Smooth muscle cell (in vitro differentiated cells): ENCODE measurements around the gene COPS6. TPM values are rescaled to one million over a fixed set of nuclear protein-coding genes. Genes with fewer than 3 reads are reported as not detected.

Source experiments
- DNase-seq: peaks from one replicate; lab custom pipeline; 2025; ENCODE audit not compliant: unreplicated experiment; lab: John Stamatoyannopoulos, UW
- H2AFZ ChIP-seq: fragments of 200-600 bp; sonication (generic); 2 replicates; pipeline ENCODE4 v1.6.0; 2016; ENCODE audit warnings: antibody characterized with exemption, low read depth, mild to moderate bottlenecking
- H3F3A ChIP-seq: fragments of 200-600 bp; sonication (generic); 2 replicates; pipeline ENCODE4 v1.6.0; 2017; ENCODE audit warnings: antibody characterized with exemption, low read depth
- H3K27ac ChIP-seq: fragments of 200-600 bp; sonication (generic); 2 replicates; pipeline ENCODE4 v1.5.1; 2016; ENCODE audit warnings: low read depth, mild to moderate bottlenecking
- H3K27me3 ChIP-seq: fragments of 200-600 bp; sonication (generic); 2 replicates; pipeline ENCODE4 v1.6.1; 2016; ENCODE audit warnings: low read depth, mild to moderate bottlenecking
- H3K36me3 ChIP-seq: fragments of 200-600 bp; sonication (generic); 2 replicates; pipeline ENCODE4 v1.5.1; 2016; ENCODE audit warnings: low read depth
- H3K4me1 ChIP-seq: fragments of 200-600 bp; sonication (generic); 2 replicates; pipeline ENCODE4 v1.5.1; 2016; ENCODE audit warnings: low read depth
- H3K4me2 ChIP-seq: fragments of 200-600 bp; sonication (generic); 2 replicates; pipeline ENCODE4 v1.6.0; 2016; ENCODE audit warnings: mild to moderate bottlenecking
- H3K4me3 ChIP-seq: fragments of 200-600 bp; sonication (generic); 2 replicates; pipeline ENCODE4 v1.5.1; 2016; ENCODE audit warnings: mild to moderate bottlenecking
- H3K79me2 ChIP-seq: fragments of 200-600 bp; sonication (generic); 2 replicates; pipeline ENCODE4 v1.6.0; 2016; ENCODE audit warnings: low read depth, mild to moderate bottlenecking
- H3K9ac ChIP-seq: fragments of 200-600 bp; sonication (generic); 2 replicates; pipeline ENCODE4 v1.6.0; 2016; ENCODE audit warnings: low read depth
- H3K9me3 ChIP-seq: fragments of 200-600 bp; sonication (generic); replicated peaks from 2 replicates; pipeline ENCODE4 v1.5.1; 2016; ENCODE audit warnings: low read depth
- H4K20me1 ChIP-seq: fragments of 200-600 bp; sonication (generic); 2 replicates; pipeline ENCODE4 v1.6.0; 2016; ENCODE audit warnings: low read depth
- WGBS: methylation state at CpG from one replicate; pipeline ENCODE4 v1.1.7; 2016; ENCODE audit warnings: low lambda C conversion rate; 5-methylcytosine and 5-hydroxymethylcytosine counted together
- polyA plus RNA-seq: library from polyadenylated mRNA; unstranded; fragments of >200 nt; fragmentation: Nextera tagmentation; extraction: Ambion mirVana; gene quantifications from 2 replicates; pipeline ENCODE4 v1.2.1, GENCODE V29; 2016
- total RNA-seq: library from RNA; depleted of rRNA; stranded (reverse); fragments of >200 nt; gene quantifications from 2 replicates; pipeline ENCODE4 v1.2.3, GENCODE V29; 2014
- TF ChIP-seq, protein P1 (sequence below): fragments of 200-600 bp; sonication (generic); IDR thresholded peaks from 2 replicates; pipeline ENCODE4 v1.5.1; 2017; ENCODE audit warnings: borderline replicate concordance, mild to moderate bottlenecking, antibody characterized with exemption; ENCODE audit not compliant: insufficient read depth, poor library complexity, severe bottlenecking

The COPS6 gene
- total and polyA plus RNA-seq, 2 experiments from 2014 or later, result 107 to 259 TPM

DNA sequence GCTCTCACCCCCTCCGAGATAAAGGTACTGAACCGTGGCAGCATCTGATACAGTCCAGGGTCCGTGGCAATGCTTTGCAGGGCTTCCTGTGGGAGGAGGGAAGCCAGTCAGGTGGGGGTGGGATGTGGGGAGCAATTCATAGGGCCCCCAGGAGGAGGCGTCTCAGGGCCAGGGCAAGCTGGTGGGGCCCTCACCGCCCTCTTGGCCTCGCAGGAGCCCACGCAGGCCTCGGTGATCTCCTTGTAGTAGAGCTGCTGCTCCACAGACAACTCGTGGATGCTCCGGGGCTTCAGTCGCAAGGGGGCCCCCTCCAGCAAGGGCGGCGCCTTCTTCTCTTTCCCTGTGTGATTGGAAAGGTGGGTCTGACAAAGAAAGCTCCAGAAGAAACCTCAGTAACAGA is 23.1 kb downstream of the COPS6 start:
- Histone ChIP-seq H3K27me3 (no peaks in the 10 kb centered on the region), H3K4me3 (no peak overlapping the region), H3K9ac (no peak overlapping the region), H3K36me3 (peaks cover 3% of the 10 kb centered on the region), H3K4me2 (no peak overlapping the region), H3K9me3 (no peaks in the 10 kb centered on the region), H3K4me1 (no peaks in the 10 kb centered on the region), H4K20me1 (no peaks in the 10 kb centered on the region), H3K27ac (no peak overlapping the region), H2AFZ (no peak overlapping the region), H3F3A (no peaks in the 10 kb centered on the region), H3K79me2 (no peaks in the 10 kb centered on the region)
- 96% methylated on average over 13 of the region's 13 CpGs for WGBS
- TF ChIP-seq, protein P1, sequence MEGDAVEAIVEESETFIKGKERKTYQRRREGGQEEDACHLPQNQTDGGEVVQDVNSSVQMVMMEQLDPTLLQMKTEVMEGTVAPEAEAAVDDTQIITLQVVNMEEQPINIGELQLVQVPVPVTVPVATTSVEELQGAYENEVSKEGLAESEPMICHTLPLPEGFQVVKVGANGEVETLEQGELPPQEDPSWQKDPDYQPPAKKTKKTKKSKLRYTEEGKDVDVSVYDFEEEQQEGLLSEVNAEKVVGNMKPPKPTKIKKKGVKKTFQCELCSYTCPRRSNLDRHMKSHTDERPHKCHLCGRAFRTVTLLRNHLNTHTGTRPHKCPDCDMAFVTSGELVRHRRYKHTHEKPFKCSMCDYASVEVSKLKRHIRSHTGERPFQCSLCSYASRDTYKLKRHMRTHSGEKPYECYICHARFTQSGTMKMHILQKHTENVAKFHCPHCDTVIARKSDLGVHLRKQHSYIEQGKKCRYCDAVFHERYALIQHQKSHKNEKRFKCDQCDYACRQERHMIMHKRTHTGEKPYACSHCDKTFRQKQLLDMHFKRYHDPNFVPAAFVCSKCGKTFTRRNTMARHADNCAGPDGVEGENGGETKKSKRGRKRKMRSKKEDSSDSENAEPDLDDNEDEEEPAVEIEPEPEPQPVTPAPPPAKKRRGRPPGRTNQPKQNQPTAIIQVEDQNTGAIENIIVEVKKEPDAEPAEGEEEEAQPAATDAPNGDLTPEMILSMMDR, result no peak
- no peak for DNase-seq

DNA sequence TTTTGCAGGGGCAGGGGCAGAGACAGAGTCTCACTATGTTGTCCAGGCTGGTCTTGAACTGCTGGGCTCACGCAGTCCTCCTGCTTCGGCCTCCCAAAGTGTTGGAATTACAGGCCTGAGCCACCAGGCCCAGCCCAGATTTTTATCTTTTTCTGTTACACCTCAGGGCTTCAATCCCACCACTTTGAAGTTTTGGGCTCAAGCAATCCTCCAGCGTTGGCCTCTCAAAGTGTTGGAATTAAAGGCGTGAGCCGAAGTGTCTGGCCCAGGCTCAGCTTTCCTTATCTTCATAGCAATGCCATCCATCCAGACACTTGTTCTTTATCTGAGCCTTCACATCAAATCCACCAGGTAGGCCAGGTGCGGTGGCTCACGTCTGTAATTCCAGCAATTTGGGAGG is 26.3 kb downstream of the COPS6 start:
- Histone ChIP-seq H4K20me1 (no peaks in the 10 kb centered on the region), H3K36me3 (peaks cover 3% of the 10 kb centered on the region), H3K4me2 (no peak overlapping the region), H3K27ac (no peak overlapping the region), H3K9me3 (no peaks in the 10 kb centered on the region), H3K9ac (no peak overlapping the region), H3K79me2 (peaks cover 8% of the 10 kb centered on the region), H3F3A (no peaks in the 10 kb centered on the region), H3K4me1 (peaks cover 6% of the 10 kb centered on the region), H2AFZ (no peak overlapping the region), H3K27me3 (no peaks in the 10 kb centered on the region), H3K4me3 (no peak overlapping the region)
- TF ChIP-seq, protein P1, result no peak
- no peak for DNase-seq
- WGBS, result 94% methylated on average over 7 of the region's 7 CpGs

DNA sequence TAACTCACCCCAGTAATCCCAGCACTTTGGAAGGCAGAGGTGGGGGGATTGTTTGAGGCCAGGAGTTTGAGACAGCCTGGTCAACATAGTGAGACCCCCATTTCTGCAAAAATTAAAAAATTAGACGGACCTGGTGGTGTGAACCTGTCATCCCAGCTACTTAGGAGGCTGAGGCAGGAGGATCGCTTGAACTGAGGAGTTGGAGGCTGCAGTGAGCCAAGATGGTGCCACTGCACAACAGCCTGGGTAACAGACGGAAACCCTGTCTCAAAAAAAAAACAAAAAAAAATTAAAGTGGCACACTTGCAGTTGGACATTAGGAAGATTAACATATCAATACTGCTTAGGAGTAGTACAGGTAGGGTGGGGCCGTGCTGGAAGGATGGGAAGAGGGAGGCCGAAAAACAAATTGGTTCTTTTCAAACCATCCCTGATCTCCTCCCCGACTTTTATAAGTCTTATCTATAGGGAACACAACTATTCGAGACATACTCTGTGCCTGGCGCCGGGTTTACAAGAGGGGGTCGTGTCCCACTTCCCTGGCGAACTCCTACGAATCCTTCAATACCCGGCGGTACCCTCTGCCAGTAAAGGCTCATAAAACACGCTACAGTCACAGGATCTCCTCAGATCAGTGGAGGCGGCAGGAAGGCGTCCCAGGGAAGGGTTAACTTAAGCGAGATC is 29.8 kb downstream of the COPS6 start:
- H3K4me1 ChIP-seq, result peaks cover 10% of the 10 kb centered on the region
- H3K36me3 ChIP-seq, result no peaks in the 10 kb centered on the region
- H2AFZ ChIP-seq, result peak overlapping the region; percentile 93
- peak overlapping the region; percentile 94 for H3K9ac ChIP-seq
- H3K27me3 ChIP-seq, result no peaks in the 10 kb centered on the region
- peaks cover 3% of the 10 kb centered on the region for H3F3A ChIP-seq
- TF ChIP-seq, protein P1, result no peak
- H3K4me3 ChIP-seq, result peak overlapping the region; percentile 96
- H3K27ac ChIP-seq, result peak overlapping the region; percentile 92
- H3K4me2 ChIP-seq, result peak overlapping the region; percentile 96
- WGBS, result 21% methylated on average over 18 of the region's 18 CpGs
- no peaks in the 10 kb centered on the region for H4K20me1 ChIP-seq
- H3K79me2 ChIP-seq, result peaks cover 18% of the 10 kb centered on the region
- H3K9me3 ChIP-seq, result no peaks in the 10 kb centered on the region
- DNase-seq, result no peak
